PFSK-1 (cell line): ENCODE results near the gene MGP.

ENCODE experiments used
- FOXP2 ChIP-seq: optimal IDR thresholded peaks from 2 replicates; pipeline ENCODE3; 2011; ENCODE audit warnings: borderline replicate concordance, control low read depth, inconsistent platforms; ENCODE audit not compliant: insufficient read depth; ENCODE audit errors: extremely low read length, extremely low read depth
- POLR2AphosphoS5 ChIP-seq: IDR thresholded peaks from 2 replicates; pipeline ENCODE4 v1.6.1; 2012; ENCODE audit warnings: low read depth, mild to moderate bottlenecking, control low read depth, low read length, moderate library complexity
- SIN3A ChIP-seq: IDR thresholded peaks from 2 replicates; pipeline ENCODE4 v1.6.1; 2012; ENCODE audit warnings: mild to moderate bottlenecking, low read length, moderate library complexity, borderline replicate concordance; ENCODE audit not compliant: insufficient read depth
- TAF1 ChIP-seq: IDR thresholded peaks from 2 replicates; pipeline ENCODE4 v1.6.1; 2012; ENCODE audit warnings: low read length, control low read depth, borderline replicate concordance; ENCODE audit not compliant: insufficient read depth
- TF ChIP-seq, protein P1 (sequence below), 2 experiments: IDR thresholded peaks; 2 replicates each; pipeline versions ENCODE4 v1.6.1 to v1.8.0; 2011 to 2012; ENCODE audit warnings: low read depth in 2 of 2, low read length in 2 of 2, control low read depth in 1 of 2, inconsistent platforms in 1 of 2, mild to moderate bottlenecking in 1 of 2, moderate library complexity in 1 of 2; ENCODE audit not compliant: insufficient read depth in 1 of 2

The MGP gene

DNA sequence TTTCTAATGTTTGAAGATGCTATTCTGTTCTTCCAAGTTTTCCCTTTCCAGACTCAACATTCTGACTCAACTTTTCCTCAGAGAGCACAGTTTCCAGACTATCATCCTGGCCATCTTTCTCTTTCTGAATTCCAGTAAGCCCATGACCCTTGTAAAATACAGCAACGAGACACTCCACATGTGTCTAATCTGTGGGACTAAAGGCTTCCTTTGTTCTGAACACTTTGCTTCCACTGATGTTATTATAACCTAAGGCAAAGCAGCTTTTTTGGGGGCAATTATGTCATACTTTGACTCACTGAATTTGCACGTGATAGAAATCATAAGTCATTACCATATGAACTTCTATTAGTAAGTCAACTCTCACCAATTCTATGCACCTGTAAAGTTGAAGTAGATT, 36.0 kb downstream of the MGP start:
- TF ChIP-seq, protein P1, sequence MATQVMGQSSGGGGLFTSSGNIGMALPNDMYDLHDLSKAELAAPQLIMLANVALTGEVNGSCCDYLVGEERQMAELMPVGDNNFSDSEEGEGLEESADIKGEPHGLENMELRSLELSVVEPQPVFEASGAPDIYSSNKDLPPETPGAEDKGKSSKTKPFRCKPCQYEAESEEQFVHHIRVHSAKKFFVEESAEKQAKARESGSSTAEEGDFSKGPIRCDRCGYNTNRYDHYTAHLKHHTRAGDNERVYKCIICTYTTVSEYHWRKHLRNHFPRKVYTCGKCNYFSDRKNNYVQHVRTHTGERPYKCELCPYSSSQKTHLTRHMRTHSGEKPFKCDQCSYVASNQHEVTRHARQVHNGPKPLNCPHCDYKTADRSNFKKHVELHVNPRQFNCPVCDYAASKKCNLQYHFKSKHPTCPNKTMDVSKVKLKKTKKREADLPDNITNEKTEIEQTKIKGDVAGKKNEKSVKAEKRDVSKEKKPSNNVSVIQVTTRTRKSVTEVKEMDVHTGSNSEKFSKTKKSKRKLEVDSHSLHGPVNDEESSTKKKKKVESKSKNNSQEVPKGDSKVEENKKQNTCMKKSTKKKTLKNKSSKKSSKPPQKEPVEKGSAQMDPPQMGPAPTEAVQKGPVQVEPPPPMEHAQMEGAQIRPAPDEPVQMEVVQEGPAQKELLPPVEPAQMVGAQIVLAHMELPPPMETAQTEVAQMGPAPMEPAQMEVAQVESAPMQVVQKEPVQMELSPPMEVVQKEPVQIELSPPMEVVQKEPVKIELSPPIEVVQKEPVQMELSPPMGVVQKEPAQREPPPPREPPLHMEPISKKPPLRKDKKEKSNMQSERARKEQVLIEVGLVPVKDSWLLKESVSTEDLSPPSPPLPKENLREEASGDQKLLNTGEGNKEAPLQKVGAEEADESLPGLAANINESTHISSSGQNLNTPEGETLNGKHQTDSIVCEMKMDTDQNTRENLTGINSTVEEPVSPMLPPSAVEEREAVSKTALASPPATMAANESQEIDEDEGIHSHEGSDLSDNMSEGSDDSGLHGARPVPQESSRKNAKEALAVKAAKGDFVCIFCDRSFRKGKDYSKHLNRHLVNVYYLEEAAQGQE (IDR thresholded peaks at IDR 0.05; ENCODE audit: insufficient read depth in 1 of 2, low read depth in 2 of 2, low read length in 2 of 2): peak in 1 of 2 experiments; percentile 67; a peak in 1 of 4 replicates
- TF ChIP-seq SIN3A (peak; percentile 74; the same call in 1 of the 2 replicates), FOXP2 (no peak), POLR2AphosphoS5 (peak; percentile 64), TAF1 (peak; percentile 34; the same call in 1 of the 2 replicates)

DNA sequence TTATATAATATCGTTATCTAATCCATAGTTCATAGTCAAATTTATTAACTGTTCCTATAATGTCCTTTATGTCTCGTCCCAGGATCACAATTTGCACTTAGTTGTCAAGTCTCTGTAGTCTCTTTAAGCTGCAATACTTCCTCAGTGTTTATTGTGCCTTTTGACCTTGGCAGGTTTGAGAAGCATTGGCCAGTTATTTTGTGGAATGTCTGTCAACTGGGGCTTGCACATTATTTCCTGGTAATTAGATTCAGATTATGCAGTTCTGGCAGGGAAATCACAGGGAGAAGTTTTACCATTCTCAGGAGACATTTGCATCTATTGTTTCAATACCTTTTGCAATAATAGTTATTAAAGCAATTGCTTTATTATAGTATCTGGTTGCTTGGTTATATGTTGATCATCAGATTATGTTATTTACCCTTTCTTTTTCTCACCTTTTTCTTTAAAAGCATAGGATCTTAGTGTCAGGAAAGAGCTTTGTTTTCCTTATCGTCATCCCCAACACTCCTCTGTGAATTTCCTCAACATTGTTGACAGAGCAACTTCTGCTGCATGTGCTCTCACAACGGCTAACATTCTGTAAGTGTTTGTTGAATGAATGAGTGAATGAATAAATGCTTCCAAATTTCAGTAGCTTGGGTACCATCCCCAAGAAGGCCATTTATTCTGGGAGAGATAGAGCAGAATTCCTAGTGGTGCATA, 38.6 kb downstream of the MGP start:
- TF ChIP-seq FOXP2 (no peak), TAF1 (peak; percentile 40; the same call in 1 of the 2 replicates), POLR2AphosphoS5 (peak; percentile 36; the same call in 1 of the 2 replicates), SIN3A (peak; percentile 68; the same call in 1 of the 2 replicates)
- TF ChIP-seq, protein P1 (IDR thresholded peaks at IDR 0.05; ENCODE audit: insufficient read depth in 1 of 2, low read depth in 2 of 2, low read length in 2 of 2): 0 out of 4 replicates have a peak, but pooled peaks of 1 of the 2 experiments have one; percentile 11

DNA sequence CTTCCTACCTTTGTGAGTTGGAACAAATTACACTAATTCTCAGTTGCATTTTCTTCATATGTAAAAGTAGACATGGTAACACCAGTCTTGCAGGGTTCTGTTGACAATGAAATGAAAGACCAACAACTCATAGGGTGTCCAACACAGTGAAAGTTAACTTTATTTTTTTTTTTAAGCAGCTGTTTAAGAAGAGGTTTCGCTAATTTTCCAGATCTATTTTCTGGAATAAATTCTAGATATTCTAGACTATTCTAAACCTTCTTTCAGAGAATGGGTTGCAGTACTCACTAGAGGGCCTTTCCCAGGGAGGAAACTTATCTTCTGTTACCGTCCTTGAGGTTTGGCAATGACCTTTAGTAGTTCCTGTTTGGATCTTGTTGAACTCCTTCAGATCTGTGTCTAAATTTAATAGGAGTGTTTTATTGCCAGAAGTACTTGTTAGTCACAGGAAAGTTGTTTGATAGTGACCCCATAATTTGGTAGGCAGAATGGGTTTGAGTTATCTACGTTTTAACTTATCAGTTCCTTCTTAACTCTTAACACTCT, 39.5 kb downstream of the MGP start:
- TF ChIP-seq FOXP2: no peak
- TF ChIP-seq, protein P1 (IDR thresholded peaks at IDR 0.05; ENCODE audit: insufficient read depth in 1 of 2, low read depth in 2 of 2, low read length in 2 of 2): no peak
- TF ChIP-seq SIN3A: no peak
- no peak for TF ChIP-seq POLR2AphosphoS5
- no peak for TF ChIP-seq TAF1

DNA sequence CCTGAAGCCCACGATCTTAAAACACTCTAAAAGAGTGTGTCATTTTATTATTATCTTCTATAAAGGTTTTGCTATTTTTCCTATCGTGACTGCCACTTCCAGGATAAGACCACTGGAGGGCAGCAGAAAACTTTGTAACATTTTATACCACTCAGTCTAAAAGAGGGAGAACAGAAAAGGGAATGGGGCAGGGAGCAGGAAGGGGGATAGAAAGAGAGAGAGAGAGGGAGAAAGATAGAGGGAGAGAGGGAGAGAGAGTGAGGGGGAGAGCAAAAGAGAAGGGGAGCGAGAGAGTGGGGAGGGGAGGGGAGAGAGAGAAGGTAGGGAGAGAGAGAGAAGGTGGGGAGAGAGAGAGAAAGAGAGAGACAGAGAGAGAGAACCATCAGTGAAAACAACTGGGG, 40.3 kb downstream of the MGP start:
- TF ChIP-seq POLR2AphosphoS5 (no peak), SIN3A (no peak), FOXP2 (no peak), TAF1 (no peak)
- TF ChIP-seq, protein P1 (IDR thresholded peaks at IDR 0.05; ENCODE audit: insufficient read depth in 1 of 2, low read depth in 2 of 2, low read length in 2 of 2): no peak

DNA sequence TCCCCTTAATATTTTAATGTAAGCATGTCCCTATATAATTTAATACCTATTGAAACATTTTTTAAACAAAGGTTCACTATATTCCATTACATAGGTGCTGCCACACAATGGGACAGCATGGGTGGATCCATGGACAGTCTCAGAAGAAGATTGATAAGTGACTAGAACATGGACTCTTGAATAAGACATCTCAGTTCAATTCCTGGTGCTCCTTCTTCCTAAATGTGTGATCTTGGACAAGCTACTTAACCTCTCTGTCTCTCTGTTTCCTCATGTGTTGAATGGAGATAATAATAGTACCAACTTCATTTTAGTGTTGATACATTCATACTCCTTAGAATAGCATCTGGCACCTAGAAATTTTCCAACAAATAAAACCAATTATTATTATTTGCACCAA, 41.3 kb downstream of the MGP start:
- TF ChIP-seq TAF1 (no peak), SIN3A (no peak), FOXP2 (no peak), POLR2AphosphoS5 (no peak)
- TF ChIP-seq, protein P1 (IDR thresholded peaks at IDR 0.05; ENCODE audit: insufficient read depth in 1 of 2, low read depth in 2 of 2, low read length in 2 of 2): no peak
